Activated CD8-positive, alpha-beta memory T cell treated with anti-CD3 and anti-CD28 coated beads for 1 hour (primary cell): ENCODE data around the gene MIS12.

Source experiments
- DNase-seq, 2 donors: peaks; one replicate each; pipeline ENCODE4 v3.0.0-alpha.2; 2020; ENCODE audit warnings: low read depth in 1 of 2; ENCODE audit errors: extremely low read depth in 1 of 2

The MIS12 gene

GRCh38 chr17:5532581-5532980 is 46.2 kb downstream of the MIS12 start:
- no peak for DNase-seq

- no peak for DNase-seq
Measured at GRCh38 chr17:5533486-5534315, 47.3 kb downstream of the MIS12 start.

GRCh38 chr17:5535436-5535835 is 49.1 kb downstream of the MIS12 start:
- no peak for DNase-seq

GRCh38 chr17:5536866-5537650 is 50.7 kb downstream of the MIS12 start:
- no peak for DNase-seq

- no peak for DNase-seq
Measured at GRCh38 chr17:5539286-5539685, 52.9 kb downstream of the MIS12 start.

GRCh38 chr17:5540321-5540720 is 54.0 kb downstream of the MIS12 start:
- no peak for DNase-seq
